ENCODE measurements around the gene RYR2.
"Not testable (repeated sequence)": the region's sequence is repeated elsewhere in the genome, so short reads cannot be mapped to it uniquely, and the experiment has no call there.

RYR2 gene

DNA sequence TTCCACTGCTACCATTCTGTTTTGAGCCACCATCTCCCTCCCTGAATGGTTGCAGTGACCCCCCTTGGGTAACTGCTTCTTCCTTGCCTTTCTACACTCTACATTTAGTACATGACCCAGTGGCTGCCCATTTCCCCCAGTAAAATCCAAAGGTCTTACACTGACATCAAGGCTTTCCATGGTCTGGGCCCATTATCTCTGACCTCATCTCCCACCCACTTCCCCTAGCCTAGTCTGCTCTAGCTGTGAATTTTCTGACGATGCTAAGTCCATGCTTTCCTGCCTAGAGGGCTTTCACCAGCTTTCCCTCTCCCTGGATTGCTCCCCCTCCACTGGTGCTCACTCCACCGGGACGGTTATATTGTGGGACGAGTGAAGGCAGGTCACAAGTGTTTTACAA is 219.2 kb downstream of the RYR2 start:
- DNase-seq (ENCODE audit: low read depth), result no peak

DNA sequence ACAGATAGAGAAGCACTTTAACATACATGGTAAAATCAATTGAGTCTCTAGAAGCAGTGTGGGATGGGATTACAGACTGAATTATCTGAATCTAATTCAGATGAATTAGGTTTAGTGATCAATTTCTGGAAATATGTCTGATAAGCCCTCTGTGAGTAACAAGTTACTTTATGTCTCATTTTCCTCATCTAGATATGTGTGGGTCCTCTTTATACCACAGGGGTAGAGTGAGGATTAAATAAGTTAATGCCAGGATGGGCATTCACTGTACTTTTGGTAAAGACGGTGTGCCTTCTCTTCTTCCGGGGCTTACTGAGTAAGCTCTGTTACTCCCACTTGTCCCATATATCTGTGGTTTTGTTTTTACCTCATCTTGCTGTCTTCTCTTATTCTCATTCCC is 225.8 kb downstream of the RYR2 start:
- DNase-seq (ENCODE audit: low read depth), result no peak

GRCh38 chr1:237269938-237270337 is 228.0 kb downstream of the RYR2 start:
- DNase-seq (ENCODE audit: low read depth), result no peak

DNA sequence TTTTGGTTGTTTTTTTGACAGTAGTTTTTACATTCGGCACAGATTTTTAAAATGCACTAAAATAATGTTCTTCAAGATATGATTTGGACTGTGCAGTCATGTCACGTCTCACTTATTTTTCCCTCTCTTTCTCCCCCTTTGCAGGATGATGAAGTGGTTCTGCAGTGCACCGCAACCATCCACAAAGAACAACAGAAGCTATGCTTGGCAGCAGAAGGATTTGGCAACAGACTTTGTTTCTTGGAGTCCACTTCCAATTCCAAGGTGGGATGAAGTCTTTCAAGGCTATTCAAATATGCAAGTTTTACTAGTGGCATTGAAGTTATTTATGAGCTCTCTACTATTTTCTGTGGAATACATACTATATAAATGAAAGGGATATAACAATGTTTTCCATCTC is 228.4 kb downstream of the RYR2 start:
- no peak for DNase-seq (ENCODE audit: low read depth)

- not testable (repeated sequence) for DNase-seq (ENCODE audit: low read depth)
Observed at GRCh38 chr1:237277994-237278393, 236.0 kb downstream of the RYR2 start.

GRCh38 chr1:237279629-237280028 is 237.6 kb downstream of the RYR2 start:
- no peak for DNase-seq (ENCODE audit: low read depth)

GRCh38 chr1:237281481-237281880 is 239.5 kb downstream of the RYR2 start:
- no peak for DNase-seq (ENCODE audit: low read depth)

DNA sequence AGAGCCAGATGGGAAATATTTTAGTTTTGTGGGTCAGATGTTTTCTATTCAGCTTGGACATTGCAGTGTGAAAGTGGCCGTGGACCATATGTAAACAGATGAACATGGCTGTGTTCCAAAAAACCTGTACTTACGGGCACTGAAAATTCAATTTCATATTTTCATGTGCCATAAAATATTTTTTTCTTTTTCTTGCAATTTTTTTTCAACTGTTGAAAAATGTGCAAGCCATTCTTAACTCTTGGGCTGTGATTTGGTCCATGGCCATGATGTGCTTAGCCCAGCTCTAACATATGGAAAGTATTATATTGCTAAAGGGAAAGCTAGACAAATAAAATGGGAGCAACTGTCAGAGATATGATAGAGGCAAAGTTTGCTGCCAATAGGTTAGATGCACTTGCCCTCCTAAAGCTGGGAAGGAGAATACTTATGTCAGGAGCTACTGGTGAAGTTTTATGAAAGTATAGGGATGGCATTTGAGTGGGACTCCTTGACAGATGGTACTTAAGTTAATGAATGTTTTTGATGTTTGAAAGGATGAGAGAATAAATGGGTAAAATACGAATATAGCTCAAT is 240.3 kb downstream of the RYR2 start:
- DNase-seq (ENCODE audit: low read depth), result no peak

- DNase-seq (ENCODE audit: low read depth), result no peak
Observed at GRCh38 chr1:237287876-237288521, 246.0 kb downstream of the RYR2 start.

GRCh38 chr1:237293804-237294203 is 251.8 kb downstream of the RYR2 start:
- DNase-seq (ENCODE audit: low read depth), result no peak

- DNase-seq (ENCODE audit: low read depth), result no peak
Observed at GRCh38 chr1:237296861-237297260, 254.9 kb downstream of the RYR2 start.

DNA sequence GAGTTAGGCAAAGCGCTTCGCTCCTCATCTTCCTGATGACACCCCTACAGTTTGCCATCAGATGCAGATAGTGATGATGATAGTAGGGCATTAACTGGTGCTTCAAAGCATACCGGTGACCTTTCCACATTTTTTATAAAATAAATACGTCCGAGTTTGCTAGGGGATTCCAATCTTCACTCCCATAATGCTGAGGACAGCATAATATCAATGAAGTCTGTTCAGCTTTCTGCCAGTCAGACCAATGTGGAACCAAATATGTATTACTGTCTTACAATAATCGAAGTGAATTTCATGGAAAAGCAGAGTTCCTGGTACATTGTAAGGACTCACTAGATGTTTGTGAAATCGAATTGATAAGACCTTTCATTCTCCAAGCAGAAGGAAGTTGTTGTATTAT is 258.7 kb downstream of the RYR2 start:
- DNase-seq (ENCODE audit: low read depth), result no peak

DNA sequence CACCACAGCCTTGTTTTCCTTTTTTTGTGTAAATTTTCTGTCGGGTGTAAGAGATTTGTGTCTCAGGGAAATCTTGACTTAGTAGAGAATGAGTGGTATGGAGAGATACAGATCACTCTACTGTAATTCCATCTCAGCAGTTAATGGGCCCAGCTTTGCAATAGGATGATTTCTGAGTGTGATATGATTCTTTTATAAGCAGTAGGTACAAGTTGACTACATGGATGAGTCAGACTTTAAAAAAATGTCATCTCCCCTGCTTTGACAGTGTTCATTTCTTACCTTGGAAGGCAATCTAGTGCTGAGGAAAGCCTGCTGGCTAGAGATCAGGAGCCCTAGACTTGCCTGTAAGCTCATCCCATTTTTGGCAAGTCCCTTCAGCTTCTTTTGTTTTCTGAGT is 261.9 kb downstream of the RYR2 start:
- no peak for DNase-seq (ENCODE audit: low read depth)

GRCh38 chr1:237306726-237307125 is 264.7 kb downstream of the RYR2 start:
- no peak for DNase-seq (ENCODE audit: low read depth)

GRCh38 chr1:237309595-237310118 is 267.7 kb downstream of the RYR2 start:
- DNase-seq (ENCODE audit: low read depth), result no peak

GRCh38 chr1:237316352-237316751 is 274.4 kb downstream of the RYR2 start:
- DNase-seq (ENCODE audit: low read depth), result no peak

- DNase-seq (ENCODE audit: low read depth), result no peak
Observed at GRCh38 chr1:237318748-237319147, 276.8 kb downstream of the RYR2 start.

- DNase-seq (ENCODE audit: low read depth), result no peak
Observed at GRCh38 chr1:237320890-237321289, 278.9 kb downstream of the RYR2 start.

DNA sequence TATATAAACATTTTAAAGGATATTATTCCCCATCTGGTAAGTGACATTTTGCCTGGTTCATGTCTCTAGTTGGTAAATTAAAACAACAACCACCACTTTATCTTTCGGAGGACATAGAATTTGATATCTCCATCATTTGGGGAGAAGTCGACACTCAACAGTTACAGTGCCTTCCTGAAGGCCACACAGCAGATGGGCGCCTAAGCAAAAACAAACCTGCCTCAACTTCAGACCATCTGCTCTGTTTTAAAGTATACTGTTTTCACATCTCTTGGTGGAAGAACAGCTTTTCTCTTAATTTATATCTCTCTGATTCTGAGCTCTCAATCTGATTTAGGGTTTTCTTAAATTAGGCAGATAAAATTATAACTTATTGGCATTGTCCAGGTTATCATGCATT is 282.2 kb downstream of the RYR2 start:
- DNase-seq (ENCODE audit: low read depth), result no peak

GRCh38 chr1:237327061-237327460 is 285.1 kb downstream of the RYR2 start:
- no peak for DNase-seq (ENCODE audit: low read depth)

DNA sequence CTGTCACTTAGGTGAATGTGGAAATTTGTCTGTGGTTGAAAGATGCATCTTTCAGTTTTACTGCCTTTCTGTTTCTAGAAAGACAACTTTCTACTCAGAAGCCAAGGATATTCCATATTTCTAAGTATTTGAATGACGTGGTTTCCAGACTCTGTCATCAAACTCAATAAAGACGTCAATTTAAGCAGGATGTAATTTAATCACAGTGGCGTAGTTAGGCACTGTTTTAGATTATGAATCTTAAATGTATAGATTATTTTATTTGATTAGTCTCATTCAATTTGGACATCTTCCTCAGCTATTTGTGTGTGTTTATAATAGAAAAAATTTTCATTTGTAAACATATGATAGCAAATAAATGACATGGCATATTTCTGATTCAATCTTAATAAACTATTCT is 298.9 kb downstream of the RYR2 start:
- DNase-seq (ENCODE audit: low read depth), result no peak

GRCh38 chr1:237341391-237341790 is 299.4 kb downstream of the RYR2 start:
- no peak for DNase-seq (ENCODE audit: low read depth)

DNA sequence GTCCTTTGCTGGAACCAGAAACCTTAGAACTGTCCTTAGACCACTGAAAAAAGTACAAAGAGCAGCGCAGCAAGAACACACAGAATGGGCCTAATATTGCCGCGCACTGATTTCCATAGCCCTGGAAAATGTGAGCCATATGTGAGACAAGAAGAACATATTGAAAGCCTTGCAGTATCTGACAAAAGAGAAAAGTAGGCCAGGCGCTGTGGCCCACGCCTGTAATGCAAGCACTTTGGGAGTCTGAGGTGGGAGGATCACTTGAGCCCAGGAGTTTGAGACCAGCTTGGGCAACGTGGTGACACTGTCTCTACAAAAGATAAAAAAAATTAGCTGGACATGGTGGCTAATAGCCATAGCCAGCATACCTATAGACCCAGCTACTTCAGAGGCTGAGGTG is 300.7 kb downstream of the RYR2 start:
- no peak for DNase-seq (ENCODE audit: low read depth)

- no peak for DNase-seq (ENCODE audit: low read depth)
Observed at GRCh38 chr1:237352747-237353146, 310.8 kb downstream of the RYR2 start.

All from stimulated activated CD8-positive, alpha-beta memory T cell treated with anti-CD3 and anti-CD28 coated beads, Interleukin-7, amount 100 ng/mL, for 24 hours (primary cell).